Smooth muscle cell (in vitro differentiated cells): ENCODE data around the gene ERP27. TPM values are rescaled to one million over a fixed set of nuclear protein-coding genes. Genes with fewer than 3 reads are reported as not detected.

ENCODE experiments used
- DNase-seq: peaks from one replicate; lab custom pipeline; 2025; ENCODE audit not compliant: unreplicated experiment; lab: John Stamatoyannopoulos, UW
- H2AFZ ChIP-seq: fragments of 200-600 bp; sonication (generic); 2 replicates; pipeline ENCODE4 v1.6.0; 2016; ENCODE audit warnings: antibody characterized with exemption, low read depth, mild to moderate bottlenecking
- H3F3A ChIP-seq: fragments of 200-600 bp; sonication (generic); 2 replicates; pipeline ENCODE4 v1.6.0; 2017; ENCODE audit warnings: antibody characterized with exemption, low read depth
- H3K27ac ChIP-seq: fragments of 200-600 bp; sonication (generic); 2 replicates; pipeline ENCODE4 v1.5.1; 2016; ENCODE audit warnings: low read depth, mild to moderate bottlenecking
- H3K27me3 ChIP-seq: fragments of 200-600 bp; sonication (generic); 2 replicates; pipeline ENCODE4 v1.6.1; 2016; ENCODE audit warnings: low read depth, mild to moderate bottlenecking
- H3K36me3 ChIP-seq: fragments of 200-600 bp; sonication (generic); 2 replicates; pipeline ENCODE4 v1.5.1; 2016; ENCODE audit warnings: low read depth
- H3K4me1 ChIP-seq: fragments of 200-600 bp; sonication (generic); 2 replicates; pipeline ENCODE4 v1.5.1; 2016; ENCODE audit warnings: low read depth
- H3K4me2 ChIP-seq: fragments of 200-600 bp; sonication (generic); 2 replicates; pipeline ENCODE4 v1.6.0; 2016; ENCODE audit warnings: mild to moderate bottlenecking
- H3K4me3 ChIP-seq: fragments of 200-600 bp; sonication (generic); 2 replicates; pipeline ENCODE4 v1.5.1; 2016; ENCODE audit warnings: mild to moderate bottlenecking
- H3K79me2 ChIP-seq: fragments of 200-600 bp; sonication (generic); 2 replicates; pipeline ENCODE4 v1.6.0; 2016; ENCODE audit warnings: low read depth, mild to moderate bottlenecking
- H3K9ac ChIP-seq: fragments of 200-600 bp; sonication (generic); 2 replicates; pipeline ENCODE4 v1.6.0; 2016; ENCODE audit warnings: low read depth
- H3K9me3 ChIP-seq: fragments of 200-600 bp; sonication (generic); replicated peaks from 2 replicates; pipeline ENCODE4 v1.5.1; 2016; ENCODE audit warnings: low read depth
- H4K20me1 ChIP-seq: fragments of 200-600 bp; sonication (generic); 2 replicates; pipeline ENCODE4 v1.6.0; 2016; ENCODE audit warnings: low read depth
- CTCF ChIP-seq: fragments of 200-600 bp; sonication (generic); IDR thresholded peaks from 2 replicates; pipeline ENCODE4 v1.5.1; 2017; ENCODE audit warnings: borderline replicate concordance, mild to moderate bottlenecking, antibody characterized with exemption; ENCODE audit not compliant: insufficient read depth, poor library complexity, severe bottlenecking
- WGBS: methylation state at CpG from one replicate; pipeline ENCODE4 v1.1.7; 2016; ENCODE audit warnings: low lambda C conversion rate; 5-methylcytosine and 5-hydroxymethylcytosine counted together
- polyA plus RNA-seq: library from polyadenylated mRNA; unstranded; fragments of >200 nt; fragmentation: Nextera tagmentation; extraction: Ambion mirVana; gene quantifications from 2 replicates; pipeline ENCODE4 v1.2.1, GENCODE V29; 2016
- total RNA-seq: library from RNA; depleted of rRNA; stranded (reverse); fragments of >200 nt; gene quantifications from 2 replicates; pipeline ENCODE4 v1.2.3, GENCODE V29; 2014

ERP27 gene
- total and polyA plus RNA-seq, 2 experiments from 2014 or later = 2.7 to 7.8 TPM

DNA sequence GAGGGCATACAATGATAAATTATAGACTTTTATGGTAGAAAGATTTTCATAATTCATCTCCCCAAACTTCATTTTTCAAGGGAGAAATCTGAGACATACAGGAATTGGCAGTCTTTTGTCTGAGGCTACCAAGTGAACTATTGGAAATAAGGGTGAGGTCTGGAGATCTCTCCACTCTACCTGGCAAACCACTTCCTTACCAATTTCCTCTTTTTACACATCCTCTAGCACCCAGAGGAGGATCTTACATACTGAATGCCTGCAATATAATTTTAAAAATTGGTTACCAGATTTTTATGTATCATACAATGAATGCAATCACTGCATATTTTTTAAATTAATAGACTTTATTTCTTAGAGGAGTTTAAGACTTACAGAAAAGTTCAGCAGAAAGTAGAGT is 41.1 kb upstream of the ERP27 start:
- Histone ChIP-seq H4K20me1 (no peaks in the 10 kb centered on the region), H3K9ac (no peak overlapping the region), H3F3A (no peaks in the 10 kb centered on the region), H3K36me3 (no peaks in the 10 kb centered on the region), H3K4me3 (no peak overlapping the region), H3K27ac (no peak overlapping the region), H3K79me2 (no peaks in the 10 kb centered on the region), H3K27me3 (no peaks in the 10 kb centered on the region), H3K4me1 (no peaks in the 10 kb centered on the region), H3K9me3 (no peaks in the 10 kb centered on the region), H3K4me2 (no peak overlapping the region), H2AFZ (no peak overlapping the region)
- no peak for DNase-seq
- no peak for TF ChIP-seq CTCF

DNA sequence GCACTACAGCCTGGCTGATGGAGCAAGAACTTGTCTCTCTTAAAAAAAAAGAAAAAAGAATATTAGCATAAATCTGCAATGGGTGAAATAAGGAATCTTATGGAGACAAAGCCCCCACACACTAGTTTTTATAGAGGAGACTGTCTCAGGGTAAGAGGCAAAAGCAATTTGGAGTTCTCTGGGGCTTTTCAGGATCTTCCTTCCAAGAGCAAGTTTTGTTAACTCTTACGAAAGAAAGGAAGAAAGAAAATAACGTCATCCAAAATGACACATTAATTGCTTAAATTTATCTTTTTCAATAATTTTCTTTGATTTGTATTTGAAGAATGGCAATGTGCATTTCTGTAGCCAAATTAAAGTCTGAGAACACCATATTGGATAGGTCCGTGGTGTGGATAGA is 38.3 kb upstream of the ERP27 start:
- Histone ChIP-seq H3K9me3 (no peaks in the 10 kb centered on the region), H3K79me2 (no peaks in the 10 kb centered on the region), H3K27ac (no peak overlapping the region), H3K4me3 (no peak overlapping the region), H2AFZ (no peak overlapping the region), H3K4me2 (no peak overlapping the region), H3K36me3 (no peaks in the 10 kb centered on the region), H3K4me1 (no peaks in the 10 kb centered on the region), H3K9ac (no peak overlapping the region), H3K27me3 (no peaks in the 10 kb centered on the region), H4K20me1 (no peaks in the 10 kb centered on the region), H3F3A (no peaks in the 10 kb centered on the region)
- 95% methylated on average over 3 of the region's 3 CpGs for WGBS
- DNase-seq = no peak
- no peak for TF ChIP-seq CTCF

GRCh38 chr12:14975457-14975856 is 37.1 kb upstream of the ERP27 start:
- no peak overlapping the region for H3K27ac ChIP-seq
- H3K36me3 ChIP-seq = no peaks in the 10 kb centered on the region
- H3K4me1 ChIP-seq = no peaks in the 10 kb centered on the region
- DNase-seq = no peak
- H3K9ac ChIP-seq = no peak overlapping the region
- no peaks in the 10 kb centered on the region for H3K9me3 ChIP-seq
- H4K20me1 ChIP-seq = no peaks in the 10 kb centered on the region
- H3K79me2 ChIP-seq = no peaks in the 10 kb centered on the region
- no peak overlapping the region for H2AFZ ChIP-seq
- no peaks in the 10 kb centered on the region for H3K27me3 ChIP-seq
- H3K4me3 ChIP-seq = no peak overlapping the region
- H3F3A ChIP-seq = no peaks in the 10 kb centered on the region
- no peak for TF ChIP-seq CTCF
- no peak overlapping the region for H3K4me2 ChIP-seq
- WGBS = 99% methylated on average over 4 of the region's 4 CpGs

DNA sequence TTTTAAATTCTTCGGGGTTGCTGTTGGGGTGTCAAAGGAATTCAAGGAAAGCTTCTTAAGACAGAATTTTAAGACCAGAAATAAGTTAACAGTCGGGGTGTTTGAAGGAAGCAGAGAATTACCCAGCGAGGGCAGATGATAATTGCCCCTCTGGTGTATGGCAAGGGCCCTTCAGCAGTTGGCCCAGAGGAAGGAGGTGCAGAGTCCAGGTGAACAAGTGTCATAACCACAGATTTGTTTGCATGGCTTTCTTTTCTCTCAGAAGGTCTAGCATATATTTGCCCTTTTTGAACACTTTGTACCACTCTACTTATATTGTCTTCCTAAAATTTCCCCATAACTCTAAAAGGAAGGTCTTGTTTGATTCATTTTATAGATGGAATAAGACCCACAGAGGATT is 36.3 kb upstream of the ERP27 start:
- no peaks in the 10 kb centered on the region for H3K79me2 ChIP-seq
- no peak overlapping the region for H3K4me3 ChIP-seq
- no peaks in the 10 kb centered on the region for H3K9me3 ChIP-seq
- WGBS = 68% methylated on average over 3 of the region's 3 CpGs
- H3K27me3 ChIP-seq = no peaks in the 10 kb centered on the region
- no peak overlapping the region for H3K27ac ChIP-seq
- no peaks in the 10 kb centered on the region for H3F3A ChIP-seq
- DNase-seq = no peak
- no peaks in the 10 kb centered on the region for H3K36me3 ChIP-seq
- H4K20me1 ChIP-seq = no peaks in the 10 kb centered on the region
- H2AFZ ChIP-seq = no peak overlapping the region
- no peaks in the 10 kb centered on the region for H3K4me1 ChIP-seq
- H3K9ac ChIP-seq = no peak overlapping the region
- no peak overlapping the region for H3K4me2 ChIP-seq
- no peak for TF ChIP-seq CTCF
